ENCODE data around the gene BLVRA.
"Not testable (repeated sequence)": the region's sequence is repeated elsewhere in the genome, so short reads cannot be mapped to it uniquely, and the experiment has no call there.

Gene BLVRA

DNA sequence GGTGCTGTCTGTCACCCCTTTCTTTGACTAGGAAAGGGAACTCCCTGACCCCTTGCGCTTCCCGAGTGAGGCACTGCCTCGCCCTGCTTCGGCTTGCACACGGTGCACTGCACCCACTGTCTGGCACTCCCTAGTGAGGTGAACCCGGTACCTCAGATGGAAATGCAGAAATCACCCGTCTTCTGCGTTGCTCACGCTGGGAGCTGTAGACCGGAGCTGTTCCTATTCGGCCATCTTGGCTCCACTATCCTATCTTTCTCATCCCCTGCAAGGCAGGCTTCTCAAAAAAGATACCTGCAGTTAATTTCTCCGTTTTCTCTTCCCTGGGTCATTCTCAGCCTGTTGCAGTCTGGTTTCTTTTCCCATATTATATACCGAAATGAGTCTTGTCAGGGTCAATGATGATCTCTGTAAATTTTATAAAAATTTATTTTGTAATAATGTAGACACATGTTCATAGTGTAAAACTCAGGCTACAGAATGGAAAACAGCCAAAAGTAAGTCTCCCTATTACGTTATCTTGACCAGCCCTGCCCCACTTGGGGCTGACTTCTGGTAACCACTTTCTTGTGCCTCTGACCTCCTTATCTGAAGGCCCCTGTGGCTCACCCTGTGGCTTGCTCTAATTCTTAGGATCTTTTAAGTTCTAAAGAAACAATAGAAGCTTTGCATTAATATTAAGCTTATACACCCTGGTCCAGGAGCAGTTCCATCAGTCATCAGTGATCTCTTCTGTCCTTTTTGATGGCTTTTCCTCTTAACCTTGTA lies 20.7 kb downstream of the BLVRA start:
- in situ Hi-C loops (cut with HindIII; ENCODE audit: low pct_ligation_motif_present, low sequenced_read_pairs): no loop called here
- no peaks in the 10 kb centered on the region for H3K27me3 ChIP-seq (replicated peaks)
- no peak for DNase-seq
- TF ChIP-seq CTCF (IDR thresholded peaks at IDR 0.05; ENCODE audit: low read depth, low read length, missing control alignments): no peak
- H3K36me3 ChIP-seq (replicated peaks): no peaks in the 10 kb centered on the region
- no peak overlapping the region for H3K27ac ChIP-seq
- no peak overlapping the region for H3K4me3 ChIP-seq (ENCODE audit: low read depth, low read length)

- TF ChIP-seq CTCF (IDR thresholded peaks at IDR 0.05; ENCODE audit: low read depth, low read length, missing control alignments): no peak
- DNase-seq: peak; percentile 24
- in situ Hi-C loops (cut with HindIII; ENCODE audit: low pct_ligation_motif_present, low sequenced_read_pairs): no loop called here
- no peak overlapping the region for H3K27ac ChIP-seq
- no peak overlapping the region for H3K4me3 ChIP-seq (ENCODE audit: low read depth, low read length)
- H3K27me3 ChIP-seq (replicated peaks): no peaks in the 10 kb centered on the region
- H3K36me3 ChIP-seq (replicated peaks): no peaks in the 10 kb centered on the region
Measured at GRCh38 chr7:43781726-43782607, 23.5 kb downstream of the BLVRA start.

GRCh38 chr7:43782768-43783555 lies 24.5 kb downstream of the BLVRA start:
- Histone ChIP-seq H3K36me3 (replicated peaks) (peaks cover 1% of the 10 kb centered on the region), H3K27me3 (replicated peaks) (no peaks in the 10 kb centered on the region), H3K27ac (no peak overlapping the region), H3K4me3 (ENCODE audit: low read depth, low read length) (no peak overlapping the region)
- in situ Hi-C loops (cut with HindIII; ENCODE audit: low pct_ligation_motif_present, low sequenced_read_pairs): no loop called here
- no peak for TF ChIP-seq CTCF (IDR thresholded peaks at IDR 0.05; ENCODE audit: low read depth, low read length, missing control alignments)
- no peak for DNase-seq

- in situ Hi-C loops (cut with HindIII; ENCODE audit: low pct_ligation_motif_present, low sequenced_read_pairs): no loop called here
- no peak for DNase-seq
- no peak for TF ChIP-seq CTCF (IDR thresholded peaks at IDR 0.05; ENCODE audit: low read depth, low read length, missing control alignments)
- H3K27ac ChIP-seq: no peak overlapping the region
- H3K27me3 ChIP-seq (replicated peaks): no peaks in the 10 kb centered on the region
- no peak overlapping the region for H3K4me3 ChIP-seq (ENCODE audit: low read depth, low read length)
- peaks cover 4% of the 10 kb centered on the region for H3K36me3 ChIP-seq (replicated peaks)
Measured at GRCh38 chr7:43784030-43784584, 25.6 kb downstream of the BLVRA start.

DNA sequence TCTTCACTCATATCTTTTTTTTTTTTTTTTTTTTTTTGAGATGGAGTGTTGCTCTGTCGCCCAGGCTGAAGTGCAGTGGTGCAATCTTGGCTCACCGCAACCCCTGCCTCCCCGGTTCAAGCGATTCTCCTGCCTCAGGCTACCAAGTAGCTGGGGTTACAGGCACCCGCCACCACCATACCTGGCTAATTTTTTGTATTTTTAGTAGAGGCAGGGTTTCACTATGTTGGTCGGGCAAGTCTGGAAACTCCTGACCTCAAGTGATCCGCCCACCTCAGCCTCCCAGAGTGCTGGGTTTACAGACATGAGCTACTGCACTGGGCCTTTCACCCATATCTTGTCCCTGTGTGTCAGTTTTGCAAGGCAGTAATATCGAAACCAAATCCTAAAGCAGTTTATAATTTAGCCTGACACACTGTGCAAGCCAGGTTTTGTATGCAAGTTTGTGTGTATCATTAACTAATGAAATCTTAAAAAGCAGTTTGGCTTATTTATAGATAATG lies 26.2 kb downstream of the BLVRA start:
- in situ Hi-C loops (cut with HindIII; ENCODE audit: low pct_ligation_motif_present, low sequenced_read_pairs); H3K27ac ChIP-seq; H3K27me3 ChIP-seq (replicated peaks); H3K4me3 ChIP-seq (ENCODE audit: low read depth, low read length); H3K36me3 ChIP-seq (replicated peaks): not testable (repeated sequence)
- DNase-seq: peak; percentile 22
